OCI-LY1 (cell line): ENCODE measurements around the gene MOGAT1.

Source experiments
- CTCF ChIP-seq: fragments of 200-600 bp; sonication (generic), shearing (Covaris generic); IDR thresholded peaks from 2 replicates; pipeline ENCODE4 v1.5.1; 2017; ENCODE audit warnings: mild to moderate bottlenecking, antibody characterized with exemption, low read length, moderate library complexity, mixed read lengths
- EZH2 ChIP-seq: fragments of 200-600 bp; sonication (generic), shearing (Covaris generic); IDR thresholded peaks from 2 replicates; pipeline ENCODE4 v1.8.0; 2017; ENCODE audit warnings: borderline replicate concordance, mixed run types, mild to moderate bottlenecking, antibody characterized with exemption, low read length, moderate library complexity, mixed read lengths

GRCh38 chr2:222698276-222698675 lies 26.8 kb downstream of the MOGAT1 start:
- no peak for TF ChIP-seq EZH2
- TF ChIP-seq CTCF, result no peak
